Astrocyte (in vitro differentiated cells and primary cell): ENCODE results near the gene LRCH1.

Source experiments
- CTCF ChIP-seq: IDR thresholded peaks from 2 replicates; pipeline ENCODE4 v1.5.1; 2011; ENCODE audit warnings: low read depth, mild to moderate bottlenecking, inconsistent platforms, low read length, moderate library complexity; ENCODE audit not compliant: insufficient read depth
- EZH2 ChIP-seq: IDR thresholded peaks from 2 replicates; pipeline ENCODE4 v1.6.1; 2012; ENCODE audit warnings: mild to moderate bottlenecking, low read length, inconsistent platforms; ENCODE audit not compliant: insufficient read depth

GRCh38 chr13:46536341-46536740 lies 16.6 kb upstream of the LRCH1 start:
- TF ChIP-seq CTCF (no peak), EZH2 (no peak)
